CMK (cell line): ENCODE measurements around the gene TLE4.

Experiments used
- DNase-seq: peaks from one replicate; pipeline ENCODE4 v3.0.0-alpha.2; 2010; ENCODE audit warnings: low read depth

The TLE4 gene

DNA sequence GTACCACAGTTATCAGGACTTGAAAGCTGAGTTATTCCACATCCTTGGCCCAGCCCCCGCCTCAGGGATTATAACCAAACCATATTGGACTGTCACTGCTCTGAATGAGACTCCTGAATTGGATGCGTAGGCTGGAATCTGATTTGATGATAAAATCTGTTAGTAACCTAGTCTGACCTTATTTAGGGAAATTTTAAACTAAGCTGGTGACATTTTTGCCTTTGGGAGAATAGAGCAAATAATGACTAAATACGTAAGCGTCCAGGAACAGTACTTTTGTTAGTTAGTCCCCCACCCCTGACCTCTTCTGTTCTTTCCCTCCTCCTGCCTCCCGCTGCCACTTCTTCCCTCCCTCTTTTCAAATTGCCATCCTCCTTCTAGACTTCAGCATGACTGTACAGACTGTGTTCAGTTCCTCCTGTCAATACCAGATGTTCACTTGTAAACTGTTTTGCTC is 92.6 kb downstream of the TLE4 start:
- no peak for DNase-seq

DNA sequence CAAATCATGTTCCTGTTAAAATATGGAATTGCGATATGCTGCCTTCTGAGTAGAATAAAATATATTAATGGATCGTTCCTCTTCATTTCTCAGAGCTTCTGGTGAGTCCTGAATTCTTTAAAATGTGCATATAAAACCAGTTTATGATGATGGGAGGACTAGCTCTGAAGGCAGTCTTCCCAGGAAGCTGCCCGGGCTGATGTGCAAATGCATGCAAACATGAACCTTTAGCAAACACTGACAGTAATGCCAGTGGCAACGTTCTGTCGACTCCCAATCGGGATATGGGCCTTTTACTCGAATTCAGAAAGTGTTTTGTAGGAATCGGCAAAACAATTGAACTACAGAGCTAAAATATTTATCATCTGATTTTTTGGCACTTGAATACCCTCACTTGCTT is 93.6 kb downstream of the TLE4 start:
- DNase-seq = no peak

DNA sequence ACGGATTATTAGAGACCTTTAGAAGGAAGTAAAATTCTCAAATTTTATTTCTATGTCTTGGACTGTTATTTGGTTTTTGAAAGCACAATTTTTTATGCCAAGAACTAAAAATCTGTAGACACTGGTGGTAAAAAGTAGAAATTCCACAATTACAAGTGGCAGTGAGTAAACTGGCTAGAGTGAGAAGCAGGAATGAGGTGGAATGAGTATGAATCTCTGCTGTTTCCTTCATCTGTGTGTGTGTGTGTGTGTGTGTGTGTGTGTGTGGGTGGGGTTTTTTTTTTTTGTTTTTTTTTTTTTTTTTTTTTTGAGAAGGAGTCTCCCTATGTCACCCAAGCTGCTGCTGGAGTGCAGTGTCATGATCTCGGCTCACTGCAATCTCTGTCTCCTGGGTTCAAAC is 94.2 kb downstream of the TLE4 start:
- no peak for DNase-seq

DNA sequence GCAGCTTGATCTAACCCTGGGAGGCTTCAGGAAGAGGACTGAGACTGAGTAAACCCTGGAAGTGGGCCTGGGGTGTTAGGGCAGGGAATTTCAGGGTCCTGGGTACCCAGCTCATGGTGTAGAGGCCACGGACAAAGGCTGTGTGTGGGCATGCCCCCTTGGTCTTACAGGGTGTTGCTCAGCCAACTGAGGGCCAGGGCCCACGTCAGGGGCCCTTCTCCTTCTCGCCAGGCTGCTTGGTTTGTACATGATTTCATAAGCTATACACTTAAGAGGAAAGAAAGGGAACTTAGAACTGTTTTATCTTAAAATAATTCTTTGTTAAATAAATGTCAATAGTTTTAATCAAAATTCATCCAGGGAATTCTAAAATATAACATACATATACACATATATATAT is 95.4 kb downstream of the TLE4 start:
- DNase-seq = no peak

DNA sequence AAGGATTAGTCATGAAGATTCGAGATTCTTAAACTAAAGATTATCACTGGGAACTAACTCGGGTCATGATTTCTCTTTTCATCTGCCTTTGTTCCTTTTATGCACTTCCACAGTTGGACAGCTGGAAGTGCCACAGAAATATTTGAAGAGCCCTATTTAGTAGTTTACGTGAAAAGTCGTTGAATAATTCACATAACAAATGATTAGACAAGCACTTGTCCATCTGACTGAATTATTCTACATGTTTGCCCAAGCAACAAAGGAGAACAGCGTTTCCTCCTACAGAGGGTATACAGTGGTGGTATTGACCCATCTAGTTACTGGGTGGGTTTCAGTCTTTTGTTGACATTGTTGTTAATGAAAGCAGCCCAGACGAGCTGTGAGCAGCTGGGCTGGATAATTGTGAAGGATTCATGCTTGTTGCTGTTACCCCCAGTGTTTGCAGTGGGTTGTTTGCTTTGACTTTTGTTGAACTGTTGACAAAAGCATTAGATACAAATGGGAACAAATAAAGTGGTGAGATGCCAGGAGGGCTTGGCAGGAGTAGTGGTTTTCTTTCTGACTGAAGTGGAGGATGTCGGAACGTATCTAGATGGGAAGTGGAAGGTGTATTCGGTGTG is 96.2 kb downstream of the TLE4 start:
- DNase-seq = no peak

DNA sequence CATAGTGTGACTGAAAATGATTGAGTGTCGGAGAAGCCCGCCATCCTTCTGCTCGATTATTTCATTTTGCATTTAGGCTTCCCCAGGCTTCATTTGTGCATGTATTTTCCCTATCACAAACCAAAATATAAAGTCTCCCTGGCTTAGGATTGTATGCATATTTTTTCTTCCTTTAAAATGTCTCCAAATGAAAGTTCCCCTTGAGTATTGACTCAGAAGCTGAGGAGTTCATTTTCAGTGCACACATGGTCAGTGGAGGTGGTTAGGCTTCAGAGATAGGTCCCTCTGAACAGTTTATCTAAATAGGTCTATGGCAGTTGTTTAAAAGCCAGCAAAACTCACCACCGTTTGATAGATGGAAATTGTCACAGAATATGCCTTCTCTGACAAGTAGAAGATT is 97.2 kb downstream of the TLE4 start:
- DNase-seq = no peak

DNA sequence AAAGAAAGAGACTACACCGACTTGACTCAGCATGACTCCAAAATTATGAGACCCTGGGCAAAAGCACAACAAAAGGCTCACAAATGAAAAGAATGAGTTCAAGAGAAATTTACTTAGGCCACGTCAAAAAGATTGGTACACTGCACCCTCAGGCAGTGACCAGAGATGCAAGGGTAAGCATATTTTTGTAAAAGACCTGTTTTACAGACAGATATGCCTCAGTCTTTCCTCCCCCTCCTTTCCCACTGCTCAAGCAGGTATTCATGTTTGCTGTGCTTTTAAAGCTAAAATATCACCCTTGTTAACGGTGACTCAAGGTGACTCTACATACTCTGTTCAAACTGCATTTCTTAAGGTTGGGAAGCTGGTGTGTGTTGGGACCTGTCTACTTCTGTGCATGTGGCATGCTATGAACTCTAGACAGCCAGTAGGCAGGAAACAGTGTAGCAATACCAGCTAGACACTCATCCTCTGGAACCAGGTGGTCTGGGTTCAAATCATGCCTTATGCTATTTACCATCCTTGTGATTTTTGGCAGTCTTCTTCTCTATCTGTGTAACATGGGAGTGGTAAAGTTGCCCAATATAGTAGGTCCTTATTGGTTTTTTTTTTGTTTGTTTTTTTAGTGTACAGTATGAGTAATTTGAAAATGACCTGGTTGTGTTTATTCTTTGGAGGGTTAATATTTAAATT is 98.7 kb downstream of the TLE4 start:
- DNase-seq = no peak

DNA sequence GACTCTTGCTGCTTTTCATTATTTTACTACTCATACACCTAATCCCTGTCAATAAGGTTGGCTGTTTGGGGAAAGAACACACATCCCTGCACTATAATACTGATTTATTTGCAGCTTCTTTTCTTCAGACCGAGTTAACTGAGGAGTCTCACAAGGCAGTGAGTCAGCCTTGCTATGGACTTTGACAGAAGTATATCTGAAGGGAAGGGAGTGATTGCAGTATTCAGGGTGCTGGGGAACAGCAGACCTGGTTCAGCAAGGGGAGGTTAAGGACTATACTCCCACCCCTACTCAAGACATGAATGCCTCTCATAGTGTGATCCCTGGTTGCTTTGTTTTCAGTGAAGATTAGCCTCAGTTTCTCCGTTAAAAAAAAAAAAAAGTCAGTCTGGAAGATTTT is 99.8 kb downstream of the TLE4 start:
- no peak for DNase-seq

DNA sequence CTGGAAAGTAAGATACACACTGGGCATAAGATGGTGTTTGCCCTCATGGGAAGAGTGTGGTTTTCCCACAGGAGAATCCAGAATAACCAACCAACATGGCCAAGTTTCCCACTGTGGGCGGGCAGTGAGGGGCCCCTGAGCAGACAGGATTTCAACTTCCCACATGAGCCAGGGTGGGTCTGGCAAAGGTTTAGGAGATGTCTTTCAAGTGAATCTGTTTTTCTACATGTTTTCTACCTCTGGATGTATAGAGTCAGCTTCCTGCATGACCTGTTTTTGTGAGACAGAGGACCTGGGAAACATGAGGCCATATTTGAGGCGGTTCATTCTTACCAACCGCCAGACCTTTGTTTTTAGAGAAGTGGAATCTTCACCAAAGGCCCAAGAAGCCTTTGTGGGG is 100.5 kb downstream of the TLE4 start:
- no peak for DNase-seq

DNA sequence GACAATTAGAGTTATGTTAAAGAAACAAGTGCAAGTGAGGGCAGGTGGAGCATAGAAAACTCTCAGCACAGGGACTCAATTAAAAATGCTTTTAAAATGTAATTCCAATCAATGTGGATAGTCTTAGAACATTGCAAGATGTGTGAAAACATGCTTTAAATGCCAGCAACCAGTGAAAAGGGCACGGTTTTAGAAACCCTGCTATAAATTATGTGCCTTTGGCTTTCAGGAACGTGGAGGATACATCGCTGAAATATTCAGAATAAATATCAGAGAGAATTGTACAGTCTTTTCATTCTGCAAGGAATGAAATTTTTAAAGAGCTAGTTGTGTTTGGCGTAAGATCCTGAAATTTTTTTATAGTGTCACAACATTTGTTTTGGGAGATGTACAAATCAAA is 101.1 kb downstream of the TLE4 start:
- no peak for DNase-seq

DNA sequence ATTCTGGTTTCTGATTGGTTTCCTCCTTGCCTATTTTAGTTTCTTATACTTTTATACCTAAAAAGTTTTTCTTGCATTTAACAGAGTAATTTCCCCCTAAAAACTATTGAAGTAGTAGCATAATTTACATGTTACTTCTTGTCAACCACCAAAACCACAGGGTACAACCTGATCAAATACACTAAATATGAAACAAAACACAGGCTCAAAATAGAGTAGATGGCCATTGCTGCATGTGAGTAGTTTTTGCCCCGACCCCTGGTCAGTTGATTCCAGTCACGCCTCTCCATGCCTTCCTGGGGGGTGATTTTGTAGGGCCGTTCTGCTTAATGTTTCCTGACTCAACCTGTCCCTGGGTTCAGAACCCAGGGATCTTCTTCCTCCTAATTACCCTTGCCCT is 101.8 kb downstream of the TLE4 start:
- DNase-seq = no peak

DNA sequence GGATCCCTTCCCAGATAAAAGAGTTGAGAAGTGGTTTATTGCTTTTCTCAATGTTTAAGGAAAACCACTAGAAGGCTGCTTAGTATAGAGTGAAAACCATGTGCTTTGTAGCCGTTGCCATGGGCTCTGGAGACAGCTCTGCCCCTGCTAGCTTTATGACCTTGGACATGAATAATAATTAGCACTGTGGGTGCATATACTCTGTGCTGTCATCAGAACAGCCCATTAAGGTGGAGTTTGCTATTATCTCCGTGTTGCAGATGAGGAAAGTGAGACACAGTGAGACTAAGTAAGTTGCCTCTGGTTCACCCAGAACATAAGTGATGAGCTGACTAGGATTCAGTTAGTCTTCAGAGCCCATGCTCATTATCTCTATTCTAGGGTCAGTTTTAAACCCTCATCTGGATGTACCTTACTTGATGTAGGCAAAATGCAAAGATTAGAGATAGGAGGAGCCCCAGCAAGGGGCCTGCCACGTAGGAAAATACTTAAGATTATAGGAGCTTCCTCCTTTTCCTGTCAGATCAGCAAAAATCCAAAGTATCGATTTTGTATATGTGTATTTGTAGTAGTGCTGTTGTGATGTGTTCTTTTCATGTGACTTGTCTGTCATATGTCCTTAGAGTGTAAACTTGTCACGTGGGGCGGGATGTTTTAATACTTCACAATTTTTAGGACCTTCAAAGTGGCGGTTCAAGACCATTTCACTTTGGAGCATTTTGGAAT is 102.5 kb downstream of the TLE4 start:
- no peak for DNase-seq

DNA sequence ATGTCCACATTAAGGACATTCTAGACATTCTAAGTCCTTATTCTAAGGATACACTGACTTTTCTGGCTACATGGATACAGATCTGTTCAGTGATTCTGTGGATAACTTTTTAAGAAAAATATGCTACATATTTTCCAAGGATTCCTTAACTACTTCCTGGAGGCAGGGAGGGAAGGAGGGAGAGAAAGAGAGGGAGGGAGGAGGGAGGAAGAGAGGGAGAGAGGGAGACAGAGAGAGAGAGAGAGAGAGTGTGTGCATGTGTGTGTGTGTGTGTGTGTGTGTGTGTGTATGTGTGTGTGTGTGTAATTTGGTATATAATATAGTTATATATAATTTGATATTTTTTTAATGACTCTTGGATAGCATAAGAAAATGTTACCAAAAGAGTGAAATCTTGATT is 109.8 kb downstream of the TLE4 start:
- DNase-seq = no peak

DNA sequence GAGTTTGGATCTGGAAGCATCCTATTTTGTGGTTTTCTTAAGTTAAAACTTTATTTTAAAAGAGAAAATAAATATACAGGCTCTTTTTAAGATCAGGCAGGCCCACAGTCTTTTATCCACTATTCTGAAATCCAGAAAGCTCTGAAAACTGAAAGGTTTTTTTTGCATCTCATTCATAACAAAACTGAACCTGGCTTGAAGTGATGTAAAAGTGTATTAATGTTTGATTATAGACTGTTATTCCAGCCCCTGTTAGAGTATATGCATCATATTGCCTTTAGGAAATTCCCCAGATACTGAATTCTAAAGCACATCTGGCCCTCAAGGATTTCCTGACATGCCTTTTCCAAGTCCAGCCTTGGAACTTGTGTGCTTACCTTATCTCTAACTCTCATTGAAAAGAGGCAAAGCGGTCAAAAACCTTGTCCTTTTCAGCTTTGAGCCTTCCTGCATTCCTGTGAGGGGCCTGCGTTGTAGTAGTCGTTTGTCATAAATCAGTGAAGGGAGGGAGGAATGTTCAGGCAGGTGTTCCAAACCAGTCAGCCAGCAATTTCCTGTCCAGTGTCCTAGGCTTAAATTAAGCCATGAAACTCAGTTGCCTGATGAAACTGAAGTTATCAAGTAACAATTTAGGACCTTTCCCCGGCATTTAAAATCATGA is 110.4 kb downstream of the TLE4 start:
- DNase-seq = no peak

DNA sequence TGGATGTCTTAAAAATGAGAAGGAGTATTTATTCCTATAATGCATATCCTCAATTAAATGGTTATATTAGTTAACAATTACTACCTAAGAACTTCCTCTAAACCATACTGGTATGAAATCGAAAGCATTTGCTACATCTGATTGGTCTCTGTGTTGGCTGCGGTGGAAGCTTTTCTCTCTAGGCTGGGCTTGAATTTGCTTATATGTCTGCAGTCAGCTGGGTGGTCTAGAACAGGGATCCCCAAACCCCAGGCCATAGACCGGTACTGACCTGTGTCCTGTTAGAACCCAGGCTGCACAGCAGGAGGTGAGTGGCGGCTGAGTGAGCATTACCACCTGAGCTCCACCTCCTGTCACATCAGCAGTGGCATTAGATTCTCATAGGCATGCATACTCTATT is 112.3 kb downstream of the TLE4 start:
- DNase-seq = no peak

DNA sequence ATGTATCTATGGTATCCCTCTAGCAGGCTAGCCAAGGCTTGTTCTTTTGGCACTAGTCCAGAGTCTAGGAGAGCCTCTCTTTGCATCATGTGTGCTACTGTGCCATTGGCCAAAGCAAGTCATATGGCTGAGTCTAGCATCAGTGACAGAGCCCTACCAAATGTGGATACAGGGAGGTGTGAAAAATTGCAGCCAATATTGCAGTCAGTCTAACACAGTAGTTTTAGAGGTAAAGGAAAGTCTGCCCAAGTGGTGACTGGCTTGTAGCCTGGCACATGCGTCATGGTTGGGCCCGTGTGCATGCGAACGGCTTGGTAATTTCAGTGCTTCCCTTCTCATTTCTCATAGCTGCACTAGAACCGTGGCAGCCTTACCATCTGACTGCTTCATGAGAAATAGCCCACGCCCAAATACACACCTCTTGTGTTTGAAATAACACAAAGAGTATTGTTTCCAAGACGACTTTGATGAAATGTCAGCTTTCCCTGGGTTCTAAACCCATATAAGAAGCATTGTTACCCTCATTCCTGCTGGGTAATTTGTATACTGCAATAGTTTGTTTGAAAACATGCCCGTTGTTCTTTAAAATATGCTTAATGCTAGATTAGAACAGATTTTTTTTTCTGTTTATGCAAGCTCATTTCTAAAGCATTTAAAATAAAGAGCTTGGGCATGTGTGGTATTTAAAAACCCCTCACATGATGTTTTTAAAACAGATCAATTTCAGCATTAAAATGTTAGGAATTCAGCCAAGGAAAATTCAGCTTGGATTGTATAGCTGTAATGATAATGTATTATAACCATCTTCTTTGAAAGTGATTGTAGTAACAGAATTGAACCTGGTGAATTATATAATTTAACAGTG is 113.2 kb downstream of the TLE4 start:
- DNase-seq = no peak

DNA sequence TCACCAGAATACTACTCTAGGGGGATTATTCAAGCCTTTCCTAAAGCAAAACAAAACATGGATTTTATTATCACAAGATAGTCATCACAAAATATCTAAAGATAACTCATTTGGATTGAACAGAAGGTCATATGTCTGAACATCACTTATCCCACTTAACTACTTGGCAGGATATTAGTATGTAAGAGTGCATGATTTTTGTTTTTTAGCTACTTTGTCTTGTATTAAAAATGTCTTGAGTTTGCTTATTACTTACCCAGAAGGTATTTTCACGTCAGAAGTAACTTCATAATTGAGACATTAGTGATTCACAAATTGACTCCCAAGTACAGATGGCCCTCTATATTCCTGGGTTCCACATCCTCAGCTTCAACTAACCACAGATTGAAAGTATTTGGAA is 113.8 kb downstream of the TLE4 start:
- DNase-seq = no peak

DNA sequence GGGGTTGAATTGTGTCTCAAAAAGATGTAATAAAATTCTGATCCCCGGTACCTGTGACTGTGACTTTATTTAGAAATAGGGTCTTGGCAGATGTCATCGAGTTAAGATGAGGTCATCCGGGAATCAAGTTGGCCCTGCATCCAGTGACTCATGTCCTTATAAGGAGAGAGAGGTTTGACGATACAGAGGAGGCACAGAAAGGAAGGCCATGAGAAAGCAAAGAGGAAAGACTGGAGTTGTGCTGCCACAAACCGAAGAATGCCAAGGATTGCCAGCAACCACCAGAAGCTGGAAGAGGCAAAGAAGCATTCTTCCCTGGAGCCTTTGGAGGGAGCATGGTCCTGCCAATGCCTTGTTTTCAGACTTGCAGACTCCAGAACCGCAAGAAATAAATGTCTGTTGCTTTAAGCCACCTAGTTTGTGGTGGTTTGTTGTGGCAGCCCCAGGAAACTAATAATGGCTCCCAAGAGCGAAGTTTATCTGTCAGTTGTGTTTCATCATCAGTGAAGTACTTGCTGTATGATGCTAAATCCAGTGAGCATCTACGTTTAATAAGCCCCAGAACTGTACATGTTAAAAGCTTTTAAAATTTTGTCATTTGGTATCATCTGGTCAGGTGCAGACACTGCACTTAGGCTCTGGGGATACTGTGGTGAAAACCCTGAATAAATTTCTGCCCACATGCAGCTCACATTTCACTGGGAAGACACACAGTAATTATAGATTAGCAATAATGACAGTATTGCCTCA is 114.8 kb downstream of the TLE4 start:
- no peak for DNase-seq

DNA sequence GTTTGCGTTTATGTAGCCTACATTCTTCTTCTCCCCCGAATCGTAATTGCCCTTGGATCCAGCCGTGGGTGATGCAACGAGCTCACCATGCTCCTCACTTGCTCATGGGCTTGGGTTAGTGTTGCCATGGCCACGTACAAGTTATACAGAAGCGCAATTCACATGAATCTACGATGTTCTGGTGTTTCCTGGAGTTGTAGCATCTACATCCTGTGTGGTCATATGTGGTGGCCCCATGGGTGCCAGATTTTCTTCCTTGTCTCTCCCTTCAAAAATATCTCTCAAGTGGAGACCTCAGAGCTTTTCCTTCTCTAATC is 115.3 kb downstream of the TLE4 start:
- no peak for DNase-seq

DNA sequence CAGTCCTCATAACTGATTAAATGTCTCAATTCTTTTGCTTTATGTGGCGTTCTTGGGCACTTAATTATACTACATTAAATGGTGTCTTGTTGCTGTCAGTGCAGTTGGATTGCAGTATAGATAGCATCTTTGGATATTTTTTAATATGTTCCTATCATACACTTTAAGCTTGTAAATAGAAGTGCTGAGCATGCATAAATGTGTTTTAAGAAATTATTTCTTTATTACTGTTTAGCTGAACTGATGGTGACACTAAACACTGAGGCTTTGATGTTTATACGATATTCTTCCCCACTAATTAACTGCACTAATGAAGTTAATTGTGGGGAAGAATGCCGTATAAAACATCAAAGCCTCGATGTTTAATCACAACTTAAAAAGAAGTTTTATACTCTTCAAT is 116.6 kb downstream of the TLE4 start:
- DNase-seq = no peak

DNA sequence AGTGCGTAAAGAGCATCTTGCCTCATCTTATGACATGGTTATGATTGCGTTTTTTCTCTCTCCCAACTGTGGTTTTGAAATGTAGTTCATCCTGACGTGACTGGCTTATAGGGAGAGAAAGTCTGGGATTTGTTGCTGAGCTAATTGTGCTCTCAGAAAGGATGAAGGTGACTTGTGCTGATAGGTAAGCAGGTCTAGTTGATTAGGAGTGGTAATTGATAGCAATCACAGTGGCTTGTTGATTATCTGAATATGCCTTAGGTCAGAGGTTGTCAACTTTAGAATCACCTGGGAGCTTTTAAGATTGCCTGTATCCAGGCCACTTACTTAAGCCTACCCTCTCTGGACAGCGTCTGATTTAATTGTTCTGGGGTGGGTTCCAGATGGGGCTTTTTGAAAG is 117.8 kb downstream of the TLE4 start:
- no peak for DNase-seq
